Smooth muscle cell (in vitro differentiated cells): ENCODE measurements around the gene SENP5. TPM values are rescaled to one million over a fixed set of nuclear protein-coding genes. Genes with fewer than 3 reads are reported as not detected.

Experiments
- polyA plus RNA-seq: library from polyadenylated mRNA; unstranded; fragments of >200 nt; fragmentation: Nextera tagmentation; extraction: Ambion mirVana; gene quantifications from 2 replicates; pipeline ENCODE4 v1.2.1, GENCODE V29; 2016
- total RNA-seq: library from RNA; depleted of rRNA; stranded (reverse); fragments of >200 nt; gene quantifications from 2 replicates; pipeline ENCODE4 v1.2.3, GENCODE V29; 2014

The SENP5 gene
- total and polyA plus RNA-seq, 2 experiments from 2014 or later: 18.6 to 35.0 TPM

Other genes with a start within 250 kb of the SENP5 start
- gene NRROS, start 228.2 kb upstream of the SENP5 start, total RNA-seq: 0.45 TPM in 1 of 2 replicates, not detected in the other
- gene NRROS, start 228.2 kb upstream of the SENP5 start, polyA plus RNA-seq: not detected in 2 replicates
- 0.63 and 4.6 TPM in 2 replicates for gene CEP19, start 155.7 kb upstream of the SENP5 start, total RNA-seq
- gene CEP19, start 155.7 kb upstream of the SENP5 start, polyA plus RNA-seq: 4.4 and 6.5 TPM in 2 replicates
- 27.6 and 54.1 TPM in 2 replicates for gene PIGX, start 155.5 kb upstream of the SENP5 start, total RNA-seq
- 34.6 and 44.5 TPM in 2 replicates for gene PIGX, start 155.5 kb upstream of the SENP5 start, polyA plus RNA-seq
- gene PAK2, start 128.1 kb upstream of the SENP5 start, total RNA-seq: 48.4 and 98.4 TPM in 2 replicates
- 20.6 and 22.1 TPM in 2 replicates for gene PAK2, start 128.1 kb upstream of the SENP5 start, polyA plus RNA-seq
- gene NCBP2, start 74.6 kb downstream of the SENP5 start, total RNA-seq: 47.0 and 55.0 TPM in 2 replicates
- 69.3 and 78.6 TPM in 2 replicates for gene NCBP2, start 74.6 kb downstream of the SENP5 start, polyA plus RNA-seq
- gene PIGZ, start 100.9 kb downstream of the SENP5 start, total RNA-seq: 3.0 and 3.2 TPM in 2 replicates
- 1.8 and 2.6 TPM in 2 replicates for gene PIGZ, start 100.9 kb downstream of the SENP5 start, polyA plus RNA-seq
- gene MELTF, start 161.9 kb downstream of the SENP5 start, total RNA-seq: 3.3 and 3.7 TPM in 2 replicates
- gene MELTF, start 161.9 kb downstream of the SENP5 start, polyA plus RNA-seq: 8.6 and 10.8 TPM in 2 replicates